ENCODE results near the gene FOXO4. TPM values are rescaled to one million over a fixed set of nuclear protein-coding genes. Genes with fewer than 3 reads are reported as not detected.
A peak's percentile ranks its signal among the peaks of the same experiment; 100 is the strongest.

The FOXO4 gene
- total and polyA plus RNA-seq, 10 of the 15 experiments (the other 5 are each of a cell fraction or from before 2014, with no cell fraction given), result 0.05 to 6.9 (median 2.3) TPM

- Histone ChIP-seq H3K9ac (ENCODE audit: control insufficient read depth, insufficient read depth, low read length) (no peak overlapping the region), H3K36me3 (ENCODE audit: control insufficient read depth in 2 of 2, insufficient read depth in 2 of 2, low read length in 1 of 2) (no peaks in the 10 kb centered on the region), H4K20me1 (ENCODE audit: control insufficient read depth, insufficient read depth) (no peaks in the 10 kb centered on the region), H3K79me2 (ENCODE audit: control insufficient read depth, insufficient read depth, low read length) (no peaks in the 10 kb centered on the region), H3K4me1 (ENCODE audit: control insufficient read depth, insufficient read depth, low read length) (no peaks in the 10 kb centered on the region; the same call in 1 of the 2 replicates), H3K4me3 (no peak overlapping the region), H3K27me3 (replicated peaks in 1 of 2; ENCODE audit: control insufficient read depth in 2 of 2, insufficient read depth in 2 of 2, low read length in 1 of 2) (no peaks in the 10 kb centered on the region), H3K27ac (ENCODE audit: control insufficient read depth, insufficient read depth) (no peak overlapping the region), H2AFZ (ENCODE audit: control insufficient read depth, low read depth, low read length) (no peak overlapping the region), H3K4me2 (ENCODE audit: control insufficient read depth, insufficient read depth) (no peak overlapping the region), H3K9me3 (replicated peaks; ENCODE audit: control insufficient read depth, insufficient read depth, low read length) (no peaks in the 10 kb centered on the region)
- in situ Hi-C loops (cut with MboI), result no loop called here
- ATAC-seq (no peak), DNase-seq (ENCODE audit: low read depth, low spot score) (no peak), FAIRE-seq (no peak)
- intact Hi-C loops (cut with micrococcal nuclease; ENCODE audit: unreplicated experiment), result no loop called here
- TF ChIP-seq DPF2 (IDR thresholded peaks at IDR 0.05) (no peak), POLR2A (IDR thresholded peaks at IDR 0.05; ENCODE audit: low read depth, low read length) (0 out of 2 replicates have a peak, but pooled peaks have one; percentile 36)
- ChIA-PET RAD21 (ENCODE audit: unreplicated experiment) (no interaction called here), CTCF (no interaction called here), POLR2A (interaction anchor here (0.6 kb wide), 1 partner anchor 13 kb away, joined by 4 read pairs; no protein-coding TSS in a partner anchor), SMC1A (ENCODE audit: uncharacterized antibody, unreplicated experiment) (no interaction called here)
- 66% methylated on average over 22 of the region's 28 CpGs for WGBS (ENCODE audit: insufficient coverage, insufficient replicate concordance, low lambda C conversion rate, missing lambda C conversion rate)
- no TSS peak for BruUV-seq (replicated peaks)
Observed at GRCh38 chrX:71147496-71148277, 52.0 kb downstream of the FOXO4 start.

- ChIA-PET POLR2A (interaction anchor here (0.6 kb wide), 1 partner anchor 14 kb away, joined by 4 read pairs; no protein-coding TSS in a partner anchor), RAD21 (ENCODE audit: unreplicated experiment) (no interaction called here), CTCF (no interaction called here), SMC1A (ENCODE audit: uncharacterized antibody, unreplicated experiment) (no interaction called here)
- in situ Hi-C loops (cut with MboI), result no loop called here
- Histone ChIP-seq H3K4me3 (no peak overlapping the region), H3K27me3 (replicated peaks in 1 of 2; ENCODE audit: control insufficient read depth in 2 of 2, insufficient read depth in 2 of 2, low read length in 1 of 2) (no peaks in the 10 kb centered on the region), H3K27ac (ENCODE audit: control insufficient read depth, insufficient read depth) (no peak overlapping the region), H3K9ac (ENCODE audit: control insufficient read depth, insufficient read depth, low read length) (no peak overlapping the region), H3K36me3 (ENCODE audit: control insufficient read depth in 2 of 2, insufficient read depth in 2 of 2, low read length in 1 of 2) (no peaks in the 10 kb centered on the region), H3K79me2 (ENCODE audit: control insufficient read depth, insufficient read depth, low read length) (no peaks in the 10 kb centered on the region), H3K4me1 (ENCODE audit: control insufficient read depth, insufficient read depth, low read length) (no peaks in the 10 kb centered on the region; the same call in 1 of the 2 replicates), H4K20me1 (ENCODE audit: control insufficient read depth, insufficient read depth) (no peaks in the 10 kb centered on the region), H3K4me2 (ENCODE audit: control insufficient read depth, insufficient read depth) (no peak overlapping the region), H3K9me3 (replicated peaks; ENCODE audit: control insufficient read depth, insufficient read depth, low read length) (no peaks in the 10 kb centered on the region), H2AFZ (ENCODE audit: control insufficient read depth, low read depth, low read length) (no peak overlapping the region)
- intact Hi-C loops (cut with micrococcal nuclease; ENCODE audit: unreplicated experiment), result no loop called here
- no peak for FAIRE-seq
- no peak for ATAC-seq
- no peak for DNase-seq (ENCODE audit: low read depth, low spot score)
- TF ChIP-seq SIN3A (IDR thresholded peaks at IDR 0.05; ENCODE audit: low read depth, low read length) (no peak), WRNIP1 (IDR thresholded peaks at IDR 0.05; ENCODE audit: borderline replicate concordance, low read depth, low read length) (no peak), SMAD5 (IDR thresholded peaks at IDR 0.05; ENCODE audit: low read depth) (no peak)
- WGBS (ENCODE audit: insufficient coverage, insufficient replicate concordance, low lambda C conversion rate, missing lambda C conversion rate), result 34% methylated on average over 8 of the region's 8 CpGs
- no TSS peak for BruUV-seq (replicated peaks)
Observed at GRCh38 chrX:71148278-71148663, 52.6 kb downstream of the FOXO4 start.

Data from GM12878 (cell line).